PC-9 (cell line): ENCODE measurements around the gene MT2A. TPM values are rescaled to one million over a fixed set of nuclear protein-coding genes. Genes with fewer than 3 reads are reported as not detected.

ENCODE experiments used
- BruUV-seq: library from RNA; stranded (reverse); fragments of 400-500 nt; replicated peaks from 2 replicates; lab custom pipeline; 2021; lab: Mats Ljungman, UMichigan
- CTCF ChIA-PET: fragments of 300-600 bp; sonication (Branson Sonifier 250); formaldehyde crosslinking; loops from one replicate; lab custom pipeline; 2022; ENCODE audit warnings: antibody characterized with exemption; lab: Charles Lee
- POLR2A ChIA-PET: fragments of 300-600 bp; sonication (Branson Sonifier 250); formaldehyde crosslinking; loops from one replicate; lab custom pipeline; 2022; ENCODE audit warnings: antibody characterized with exemption; ENCODE audit not compliant: unreplicated experiment; lab: Charles Lee
- DNase-seq, 2 experiments: peaks; one replicate each; pipeline versions ENCODE4 v3.0.0 to v3.0.0-alpha.2; 2015 to 2022; ENCODE audit warnings: mixed read lengths in 1 of 2
- H2AFZ ChIP-seq: fragments of 200-600 bp; sonication (generic); 2 replicates; pipeline ENCODE4 v1.8.1; 2017; ENCODE audit warnings: antibody characterized with exemption
- H3F3A ChIP-seq: fragments of 200-600 bp; sonication (generic); 2 replicates; pipeline ENCODE4 v1.8.1; 2017; ENCODE audit warnings: antibody characterized with exemption, mild to moderate bottlenecking, low read depth; ENCODE audit not compliant: insufficient read depth
- H3K27ac ChIP-seq: fragments of 200-600 bp; sonication (generic); 2 replicates; pipeline ENCODE4 v1.6.1; 2016; ENCODE audit warnings: mixed run types
- H3K27me3 ChIP-seq: fragments of 200-600 bp; sonication (generic); 2 replicates; pipeline ENCODE4 v1.6.1; 2016; ENCODE audit warnings: low read depth, mixed run types; ENCODE audit not compliant: insufficient read depth
- H3K36me3 ChIP-seq: fragments of 200-600 bp; sonication (generic); 2 replicates; pipeline ENCODE4 v1.6.1; 2016; ENCODE audit warnings: low read depth, mixed run types
- H3K4me1 ChIP-seq: fragments of 200-600 bp; sonication (generic); replicated peaks from 2 replicates; pipeline ENCODE4 v1.6.1; 2016; ENCODE audit warnings: mixed run types; ENCODE audit not compliant: insufficient read depth
- H3K4me2 ChIP-seq: fragments of 200-600 bp; sonication (generic); 2 replicates; pipeline ENCODE4 v1.6.1; 2017; ENCODE audit warnings: mixed run types
- H3K4me3 ChIP-seq: fragments of 200-600 bp; sonication (generic); 2 replicates; pipeline ENCODE4 v1.6.1; 2016; ENCODE audit warnings: mixed run types
- H3K79me2 ChIP-seq: fragments of 200-600 bp; sonication (generic); 2 replicates; pipeline ENCODE4 v1.6.1; 2017; ENCODE audit warnings: low read depth, mixed run types
- H3K9me2 ChIP-seq: fragments of 200-600 bp; sonication (generic); 2 replicates; pipeline ENCODE4 v1.8.1; 2017; ENCODE audit warnings: mild to moderate bottlenecking; ENCODE audit not compliant: insufficient read depth
- H3K9me3 ChIP-seq: fragments of 200-600 bp; sonication (generic); 2 replicates; pipeline ENCODE4 v1.8.1; 2016; ENCODE audit warnings: low read depth; ENCODE audit not compliant: insufficient read depth
- H4K20me1 ChIP-seq: fragments of 200-600 bp; sonication (generic); 2 replicates; pipeline ENCODE4 v1.8.1; 2017; ENCODE audit not compliant: insufficient read depth
- CTCF ChIP-seq: fragments of 200-600 bp; sonication (generic); conservative IDR thresholded peaks from 2 replicates; pipeline ENCODE4 v1.6.1; 2017; ENCODE audit warnings: mixed run types, antibody characterized with exemption, mild to moderate bottlenecking, moderate library complexity
- EZH2 ChIP-seq: fragments of 200-600 bp; sonication (generic); IDR thresholded peaks from 2 replicates; pipeline ENCODE4 v1.8.0; 2017; ENCODE audit warnings: antibody characterized with exemption, low read depth
- intact Hi-C: fragments of 100-400 bp; cut with micrococcal nuclease; formaldehyde crosslinking; loops from one replicate; pipeline ENCODE4 v1.10.0; 2022; ENCODE audit not compliant: unreplicated experiment
- total RNA-seq: library from RNA; stranded (reverse); gene quantifications from 2 replicates; pipeline ENCODE4 v1.2.3, GENCODE V29; 2021

The MT2A gene
- total RNA-seq, 1 experiment from 2014 or later = 203 TPM

- Histone ChIP-seq H3F3A (no peaks in the 10 kb centered on the region), H3K27me3 (no peaks in the 10 kb centered on the region; the same call in 1 of the 2 replicates), H3K9me3 (no peaks in the 10 kb centered on the region), H3K9me2 (no peaks in the 10 kb centered on the region), H3K4me2 (no peak overlapping the region), H3K27ac (no peak overlapping the region), H3K4me1 (no peaks in the 10 kb centered on the region), H3K36me3 (no peaks in the 10 kb centered on the region), H4K20me1 (no peaks in the 10 kb centered on the region), H3K79me2 (no peaks in the 10 kb centered on the region), H3K4me3 (no peak overlapping the region), H2AFZ (no peak overlapping the region)
- ChIA-PET POLR2A (no interaction called here), CTCF (interaction anchor here (0.7 to 1.0 kb wide), 2 partner anchors 12 to 24 kb away, joined by 3 to 4 read pairs; no protein-coding TSS in a partner anchor)
- DNase-seq = no peak
- TF ChIP-seq CTCF (no peak), EZH2 (no peak)
- BruUV-seq = no TSS peak
- intact Hi-C loops = no loop called here
Observed at GRCh38 chr16:56591377-56592060, 16.9 kb upstream of the MT2A start.

GRCh38 chr16:56593573-56594291 lies 14.7 kb upstream of the MT2A start:
- intact Hi-C loops = no loop called here
- Histone ChIP-seq H3K4me1 (no peaks in the 10 kb centered on the region), H4K20me1 (no peaks in the 10 kb centered on the region), H3K36me3 (no peaks in the 10 kb centered on the region), H2AFZ (no peak overlapping the region), H3K4me3 (no peak overlapping the region), H3K79me2 (no peaks in the 10 kb centered on the region), H3K27me3 (no peaks in the 10 kb centered on the region; the same call in 1 of the 2 replicates), H3K9me2 (no peaks in the 10 kb centered on the region), H3K27ac (no peak overlapping the region), H3K4me2 (no peak overlapping the region), H3K9me3 (no peaks in the 10 kb centered on the region), H3F3A (no peaks in the 10 kb centered on the region)
- no TSS peak for BruUV-seq
- no peak for DNase-seq
- TF ChIP-seq EZH2 (no peak), CTCF (no peak)
- ChIA-PET CTCF (no interaction called here), POLR2A (no interaction called here)

GRCh38 chr16:56594292-56594619 lies 14.1 kb upstream of the MT2A start:
- Histone ChIP-seq H3K4me3 (no peak overlapping the region), H3K27ac (no peak overlapping the region), H4K20me1 (no peaks in the 10 kb centered on the region), H3K27me3 (no peaks in the 10 kb centered on the region), H3F3A (no peaks in the 10 kb centered on the region), H3K4me1 (no peaks in the 10 kb centered on the region), H2AFZ (no peak overlapping the region), H3K79me2 (no peaks in the 10 kb centered on the region), H3K36me3 (no peaks in the 10 kb centered on the region), H3K4me2 (no peak overlapping the region), H3K9me3 (no peaks in the 10 kb centered on the region), H3K9me2 (no peaks in the 10 kb centered on the region)
- no peak for TF ChIP-seq EZH2
- no peak for TF ChIP-seq CTCF
- DNase-seq = no peak
- no TSS peak for BruUV-seq
- CTCF ChIA-PET = no interaction called here
- POLR2A ChIA-PET = no interaction called here
- intact Hi-C loops = no loop called here
